ENCODE data around the gene LRRC75B. TPM values are rescaled to one million over a fixed set of nuclear protein-coding genes. Genes with fewer than 3 reads are reported as not detected.
"Not testable (repeated sequence)": the region's sequence is repeated elsewhere in the genome, so short reads cannot be mapped to it uniquely, and the experiment has no call there.

Gene LRRC75B
- total RNA-seq, 1 experiment from 2014 or later = 7.9 TPM

GRCh38 chr22:24630812-24631427 lies 38.0 kb upstream of the LRRC75B start:
- H3K36me3 ChIP-seq (ENCODE audit: control insufficient read depth in 1 of 2, insufficient read depth in 2 of 2, low read length in 2 of 2); H3K79me2 ChIP-seq (ENCODE audit: insufficient read depth, low read length); POLR2A ChIA-PET; H3K27ac ChIP-seq (ENCODE audit: low read depth, low read length); H3K9me2 ChIP-seq (ENCODE audit: insufficient read depth); H3K9ac ChIP-seq (ENCODE audit: low read length); H2AFZ ChIP-seq (ENCODE audit: low read depth, low read length, poor library complexity, severe bottlenecking); intact Hi-C loops (cut with micrococcal nuclease); DNase-seq (ENCODE audit: low read depth, low spot score); H3K4me3 ChIP-seq (replicated peaks in 1 of 2; ENCODE audit: low read depth in 1 of 2, low read length in 2 of 2); RAD21 ChIA-PET (ENCODE audit: low non-redundant PET in 1 of 2, low total read pairs in 2 of 2, uncharacterized antibody in 2 of 2, unreplicated experiment in 2 of 2); CTCF ChIA-PET; H4K20me1 ChIP-seq (ENCODE audit: insufficient read depth); H3K4me2 ChIP-seq (ENCODE audit: low read length); H3K4me1 ChIP-seq (ENCODE audit: control insufficient read depth in 1 of 2, insufficient read depth in 2 of 2, low read length in 2 of 2); H3K27me3 ChIP-seq (ENCODE audit: insufficient read depth, low read length); ATAC-seq; H3K9me3 ChIP-seq (ENCODE audit: control insufficient read depth in 1 of 2, insufficient read depth in 1 of 2, low read depth in 1 of 2, low read length in 2 of 2); BruUV-seq (replicated peaks): not testable (repeated sequence)

- H3K4me3 ChIP-seq (replicated peaks in 1 of 2; ENCODE audit: low read depth in 1 of 2, low read length in 2 of 2); H3K27ac ChIP-seq (ENCODE audit: low read depth, low read length); H3K4me2 ChIP-seq (ENCODE audit: low read length); POLR2A ChIA-PET; CTCF ChIA-PET; H3K27me3 ChIP-seq (ENCODE audit: insufficient read depth, low read length); H3K9me2 ChIP-seq (ENCODE audit: insufficient read depth); H3K9me3 ChIP-seq (ENCODE audit: control insufficient read depth in 1 of 2, insufficient read depth in 1 of 2, low read depth in 1 of 2, low read length in 2 of 2); H3K36me3 ChIP-seq (ENCODE audit: control insufficient read depth in 1 of 2, insufficient read depth in 2 of 2, low read length in 2 of 2); intact Hi-C loops (cut with micrococcal nuclease); DNase-seq (ENCODE audit: low read depth, low spot score); H3K79me2 ChIP-seq (ENCODE audit: insufficient read depth, low read length); H2AFZ ChIP-seq (ENCODE audit: low read depth, low read length, poor library complexity, severe bottlenecking); RAD21 ChIA-PET (ENCODE audit: low non-redundant PET in 1 of 2, low total read pairs in 2 of 2, uncharacterized antibody in 2 of 2, unreplicated experiment in 2 of 2); H3K4me1 ChIP-seq (ENCODE audit: control insufficient read depth in 1 of 2, insufficient read depth in 2 of 2, low read length in 2 of 2); BruUV-seq (replicated peaks); ATAC-seq; H3K9ac ChIP-seq (ENCODE audit: low read length); H4K20me1 ChIP-seq (ENCODE audit: insufficient read depth): not testable (repeated sequence)
- TF ChIP-seq CTCF (IDR thresholded peaks at IDR 0.05 in 2 of 3, conservative IDR thresholded peaks at IDR 0.05 in 1 of 3; ENCODE audit: borderline replicate concordance in 1 of 3, insufficient read depth in 1 of 3, low read depth in 2 of 3, low read length in 2 of 3) = peak; percentile 7 to 46 (median 35); a peak in 4 of 6 replicates
- peak; percentile 19; the same call in 1 of the 2 replicates for TF ChIP-seq RAD21 (IDR thresholded peaks at IDR 0.05; ENCODE audit: low read depth)
Observed at GRCh38 chr22:24629069-24629468, 36.2 kb upstream of the LRRC75B start.

- H3K79me2 ChIP-seq (ENCODE audit: insufficient read depth, low read length); intact Hi-C loops (cut with micrococcal nuclease); CTCF ChIA-PET; H2AFZ ChIP-seq (ENCODE audit: low read depth, low read length, poor library complexity, severe bottlenecking); ATAC-seq; H3K9ac ChIP-seq (ENCODE audit: low read length); H4K20me1 ChIP-seq (ENCODE audit: insufficient read depth); H3K4me1 ChIP-seq (ENCODE audit: control insufficient read depth in 1 of 2, insufficient read depth in 2 of 2, low read length in 2 of 2); H3K9me3 ChIP-seq (ENCODE audit: control insufficient read depth in 1 of 2, insufficient read depth in 1 of 2, low read depth in 1 of 2, low read length in 2 of 2); BruUV-seq (replicated peaks); RAD21 ChIA-PET (ENCODE audit: low non-redundant PET in 1 of 2, low total read pairs in 2 of 2, uncharacterized antibody in 2 of 2, unreplicated experiment in 2 of 2); H3K4me3 ChIP-seq (replicated peaks in 1 of 2; ENCODE audit: low read depth in 1 of 2, low read length in 2 of 2); H3K36me3 ChIP-seq (ENCODE audit: control insufficient read depth in 1 of 2, insufficient read depth in 2 of 2, low read length in 2 of 2); H3K27ac ChIP-seq (ENCODE audit: low read depth, low read length); POLR2A ChIA-PET; H3K27me3 ChIP-seq (ENCODE audit: insufficient read depth, low read length); DNase-seq (ENCODE audit: low read depth, low spot score); H3K9me2 ChIP-seq (ENCODE audit: insufficient read depth); H3K4me2 ChIP-seq (ENCODE audit: low read length): not testable (repeated sequence)
Observed at GRCh38 chr22:24627911-24628310, 35.0 kb upstream of the LRRC75B start.

GRCh38 chr22:24622596-24622995 lies 29.7 kb upstream of the LRRC75B start:
- H2AFZ ChIP-seq (ENCODE audit: low read depth, low read length, poor library complexity, severe bottlenecking); H3K27me3 ChIP-seq (ENCODE audit: insufficient read depth, low read length); H3K36me3 ChIP-seq (ENCODE audit: control insufficient read depth in 1 of 2, insufficient read depth in 2 of 2, low read length in 2 of 2); POLR2A ChIA-PET; CTCF ChIA-PET; H3K79me2 ChIP-seq (ENCODE audit: insufficient read depth, low read length); H3K4me1 ChIP-seq (ENCODE audit: control insufficient read depth in 1 of 2, insufficient read depth in 2 of 2, low read length in 2 of 2); ATAC-seq; H3K27ac ChIP-seq (ENCODE audit: low read depth, low read length); H3K4me2 ChIP-seq (ENCODE audit: low read length); H3K9me2 ChIP-seq (ENCODE audit: insufficient read depth); DNase-seq (ENCODE audit: low read depth, low spot score); H3K9me3 ChIP-seq (ENCODE audit: control insufficient read depth in 1 of 2, insufficient read depth in 1 of 2, low read depth in 1 of 2, low read length in 2 of 2); BruUV-seq (replicated peaks); H4K20me1 ChIP-seq (ENCODE audit: insufficient read depth); intact Hi-C loops (cut with micrococcal nuclease); RAD21 ChIA-PET (ENCODE audit: low non-redundant PET in 1 of 2, low total read pairs in 2 of 2, uncharacterized antibody in 2 of 2, unreplicated experiment in 2 of 2); H3K4me3 ChIP-seq (replicated peaks in 1 of 2; ENCODE audit: low read depth in 1 of 2, low read length in 2 of 2); H3K9ac ChIP-seq (ENCODE audit: low read length): not testable (repeated sequence)
